Nephron (organoid): ENCODE data around the gene TRA2A.

Experiments
- H3K27ac Mint-ChIP-seq, 3 experiments: 2 replicates each; pipeline ENCODE4 v1.8.0; 2020; ENCODE audit warnings: mixed read lengths in 3 of 3, mild to moderate bottlenecking in 2 of 3, moderate library complexity in 1 of 3
- H3K27me3 Mint-ChIP-seq: 2 replicates; pipeline ENCODE4 v1.8.0; 2021; ENCODE audit warnings: low read depth, mild to moderate bottlenecking, moderate library complexity, mixed read lengths
- H3K36me3 Mint-ChIP-seq: 2 replicates; pipeline ENCODE4 v1.8.0; 2020; ENCODE audit warnings: low read depth, mixed read lengths
- H3K4me1 Mint-ChIP-seq: 2 replicates; pipeline ENCODE4 v1.8.0; 2020; ENCODE audit warnings: mixed read lengths
- H3K4me3 Mint-ChIP-seq, 3 experiments: 2 replicates each; pipeline ENCODE4 v1.8.0; 2020; ENCODE audit warnings: mild to moderate bottlenecking in 3 of 3, mixed read lengths in 3 of 3, moderate library complexity in 2 of 3
- H3K9me3 Mint-ChIP-seq: 2 replicates; pipeline ENCODE4 v1.8.0; 2020; ENCODE audit warnings: mixed read lengths
- TF ChIP-seq, protein P1 (sequence below), 3 experiments: fragments of 200-600 bp; sonication (generic); IDR thresholded peaks; one replicate each; pipeline ENCODE4 v1.5.0; 2021; ENCODE audit warnings: antibody characterized with exemption in 3 of 3; ENCODE audit not compliant: unreplicated experiment in 3 of 3

The TRA2A gene

DNA sequence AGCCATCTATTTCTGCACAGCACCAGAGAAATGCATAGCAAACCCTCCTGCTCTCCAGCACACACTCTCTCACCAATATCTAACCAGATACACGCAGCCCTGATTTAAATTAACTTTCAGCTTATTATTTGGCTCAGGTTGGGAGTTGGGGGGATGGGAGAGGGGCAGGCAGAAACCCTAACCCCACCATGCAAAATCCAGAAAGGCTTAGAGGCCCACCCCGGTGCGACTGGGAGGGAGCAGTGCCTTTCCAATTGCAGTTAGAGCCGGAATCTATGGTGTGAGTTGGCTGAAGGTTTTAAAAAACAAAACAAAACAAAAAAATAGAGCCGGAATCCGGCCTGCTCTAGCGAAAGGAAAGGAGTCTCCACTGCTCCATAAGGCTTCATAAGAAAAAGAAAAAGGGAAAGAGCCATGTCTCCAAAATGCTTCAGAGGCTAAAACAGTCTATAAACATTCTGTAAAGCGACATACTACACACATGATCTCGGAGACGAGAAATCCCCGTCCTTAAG is 64.4 kb downstream of the TRA2A start:
- Mint-ChIP-seq H3K36me3 (peaks cover 14% of the 10 kb centered on the region), H3K27ac (peak overlapping the region; percentile 89 to 98 (median 98)), H3K9me3 (no peaks in the 10 kb centered on the region), H3K4me1 (peaks cover 49% of the 10 kb centered on the region), H3K27me3 (no peaks in the 10 kb centered on the region), H3K4me3 (peak overlapping the region; percentile 96 to 100 (median 99))
- TF ChIP-seq, protein P1, sequence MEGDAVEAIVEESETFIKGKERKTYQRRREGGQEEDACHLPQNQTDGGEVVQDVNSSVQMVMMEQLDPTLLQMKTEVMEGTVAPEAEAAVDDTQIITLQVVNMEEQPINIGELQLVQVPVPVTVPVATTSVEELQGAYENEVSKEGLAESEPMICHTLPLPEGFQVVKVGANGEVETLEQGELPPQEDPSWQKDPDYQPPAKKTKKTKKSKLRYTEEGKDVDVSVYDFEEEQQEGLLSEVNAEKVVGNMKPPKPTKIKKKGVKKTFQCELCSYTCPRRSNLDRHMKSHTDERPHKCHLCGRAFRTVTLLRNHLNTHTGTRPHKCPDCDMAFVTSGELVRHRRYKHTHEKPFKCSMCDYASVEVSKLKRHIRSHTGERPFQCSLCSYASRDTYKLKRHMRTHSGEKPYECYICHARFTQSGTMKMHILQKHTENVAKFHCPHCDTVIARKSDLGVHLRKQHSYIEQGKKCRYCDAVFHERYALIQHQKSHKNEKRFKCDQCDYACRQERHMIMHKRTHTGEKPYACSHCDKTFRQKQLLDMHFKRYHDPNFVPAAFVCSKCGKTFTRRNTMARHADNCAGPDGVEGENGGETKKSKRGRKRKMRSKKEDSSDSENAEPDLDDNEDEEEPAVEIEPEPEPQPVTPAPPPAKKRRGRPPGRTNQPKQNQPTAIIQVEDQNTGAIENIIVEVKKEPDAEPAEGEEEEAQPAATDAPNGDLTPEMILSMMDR (IDR thresholded peaks at IDR 0.05; ENCODE audit: unreplicated experiment in 3 of 3) = no peak

DNA sequence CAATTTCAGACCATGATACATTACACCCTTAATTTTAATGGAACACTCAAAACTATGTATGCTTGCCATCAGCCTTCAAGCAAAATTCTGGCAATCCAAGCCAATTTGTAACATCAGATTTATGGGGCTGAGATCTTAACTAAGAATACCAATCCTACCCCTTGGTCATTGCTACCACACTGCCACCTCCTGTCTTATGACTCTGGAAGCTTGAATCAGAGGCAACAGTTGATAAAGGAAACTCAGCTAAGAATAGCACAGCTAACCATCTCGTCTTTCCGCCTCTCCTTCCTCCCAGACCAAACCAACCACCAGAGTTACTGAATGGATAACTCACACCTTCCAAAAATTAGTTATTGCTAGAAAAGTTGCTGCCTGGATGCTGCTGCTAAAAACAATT is 68.9 kb downstream of the TRA2A start:
- H3K36me3 Mint-ChIP-seq = peaks cover 35% of the 10 kb centered on the region
- TF ChIP-seq, protein P1 (IDR thresholded peaks at IDR 0.05; ENCODE audit: unreplicated experiment in 3 of 3) = peak in 2 of 3 experiments; percentile 18 to 20
- peak overlapping the region; percentile 21 to 51 (median 22) for H3K27ac Mint-ChIP-seq
- H3K9me3 Mint-ChIP-seq = no peaks in the 10 kb centered on the region
- H3K27me3 Mint-ChIP-seq = no peaks in the 10 kb centered on the region
- H3K4me3 Mint-ChIP-seq = peak overlapping the region in 1 of 3 experiments; percentile 10
- peaks cover 45% of the 10 kb centered on the region for H3K4me1 Mint-ChIP-seq

DNA sequence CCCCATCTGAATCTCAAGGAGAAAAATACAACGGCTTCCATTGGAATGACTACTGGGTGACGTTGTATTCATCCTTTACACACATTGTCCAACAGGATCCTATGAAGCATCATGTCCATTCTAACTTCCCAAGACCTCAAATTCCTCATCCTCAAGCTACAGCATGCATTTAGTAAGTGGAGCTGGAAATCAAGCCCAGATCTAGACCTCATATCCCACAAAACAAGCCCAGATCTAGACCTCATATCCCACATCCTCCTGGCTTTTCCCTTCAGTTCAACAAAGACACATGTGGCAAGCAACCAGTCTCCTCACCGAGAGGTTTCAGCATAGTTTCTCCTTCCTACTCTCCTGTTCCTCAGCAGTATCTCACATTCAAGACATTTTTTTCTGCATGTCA is 73.7 kb downstream of the TRA2A start:
- Mint-ChIP-seq H3K36me3 (peaks cover 58% of the 10 kb centered on the region), H3K4me3 (no peak overlapping the region), H3K27me3 (no peaks in the 10 kb centered on the region), H3K9me3 (no peaks in the 10 kb centered on the region), H3K27ac (peak overlapping the region in 2 of 3 experiments; percentile 4 to 10), H3K4me1 (peaks cover 33% of the 10 kb centered on the region)
- TF ChIP-seq, protein P1 (IDR thresholded peaks at IDR 0.05; ENCODE audit: unreplicated experiment in 3 of 3) = no peak

DNA sequence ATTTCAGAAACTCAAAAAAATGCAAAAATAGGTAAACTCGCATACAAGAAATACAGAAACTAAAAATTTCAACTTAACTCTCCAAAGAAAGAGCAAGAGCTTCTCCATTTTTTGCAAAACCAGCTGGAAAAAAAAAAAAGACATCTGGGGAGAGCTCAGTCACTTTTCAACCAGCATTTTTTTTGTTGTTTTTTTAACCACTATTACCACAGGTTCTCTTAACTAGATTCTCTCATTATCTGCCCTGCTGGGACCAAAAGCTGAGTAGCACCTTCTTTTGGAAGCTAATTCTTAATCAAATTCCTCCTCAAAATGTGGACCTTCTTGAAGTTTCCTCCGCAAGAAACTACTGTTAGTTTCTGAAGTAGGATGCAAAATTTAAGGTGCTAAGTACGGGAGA is 75.7 kb downstream of the TRA2A start:
- TF ChIP-seq, protein P1 (IDR thresholded peaks at IDR 0.05; ENCODE audit: unreplicated experiment in 3 of 3) = no peak
- no peaks in the 10 kb centered on the region for H3K9me3 Mint-ChIP-seq
- no peaks in the 10 kb centered on the region for H3K27me3 Mint-ChIP-seq
- H3K4me3 Mint-ChIP-seq = no peak overlapping the region
- peaks cover 22% of the 10 kb centered on the region for H3K4me1 Mint-ChIP-seq
- peaks cover 45% of the 10 kb centered on the region for H3K36me3 Mint-ChIP-seq
- no peak overlapping the region for H3K27ac Mint-ChIP-seq

DNA sequence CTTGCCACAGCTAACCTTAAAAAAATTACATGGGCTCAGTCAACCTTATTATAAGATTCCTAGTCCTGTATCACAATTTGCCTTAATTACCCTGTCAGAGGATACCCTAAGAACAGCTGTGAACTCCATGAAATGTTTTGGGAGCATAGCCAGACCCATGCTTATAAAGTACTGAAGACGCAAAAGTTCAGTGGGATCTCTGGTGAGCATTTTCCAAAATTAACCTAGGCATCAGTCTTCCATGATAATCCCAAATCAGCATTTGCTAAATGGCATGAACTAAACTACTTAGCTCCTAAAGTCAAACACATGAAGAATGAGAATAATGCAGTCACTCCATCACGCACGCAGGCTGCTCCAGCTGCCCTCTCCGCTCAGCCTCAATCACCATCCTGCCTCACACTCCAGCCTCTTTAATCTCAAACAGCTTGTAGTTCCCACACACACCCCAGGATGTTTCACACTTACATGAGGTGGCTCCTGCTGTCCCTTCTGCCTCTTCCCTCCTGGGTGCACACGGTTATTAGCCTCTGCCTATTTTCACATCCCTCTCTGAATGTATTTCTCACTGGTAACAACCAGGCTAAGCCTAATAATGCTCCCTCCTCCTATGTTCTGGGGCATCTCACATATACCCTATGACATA is 76.8 kb downstream of the TRA2A start:
- Mint-ChIP-seq H3K27me3 (no peaks in the 10 kb centered on the region), H3K4me3 (no peak overlapping the region), H3K27ac (peak overlapping the region in 2 of 3 experiments; percentile 19 to 27), H3K36me3 (peaks cover 43% of the 10 kb centered on the region), H3K9me3 (no peaks in the 10 kb centered on the region), H3K4me1 (peaks cover 20% of the 10 kb centered on the region)
- TF ChIP-seq, protein P1 (IDR thresholded peaks at IDR 0.05; ENCODE audit: unreplicated experiment in 3 of 3) = no peak
